HEK293 (cell line): ENCODE data around the gene BANF2.

Experiments used
- CTCF ChIP-seq: fragments of 450-650 bp; formaldehyde crosslinking; IDR thresholded peaks from 2 replicates; pipeline ENCODE4 v1.5.1; 2016; ENCODE audit warnings: missing biosample characterization, missing genetic modification characterization
- GLI4 ChIP-seq: fragments of 450-650 bp; formaldehyde crosslinking; IDR thresholded peaks from 2 replicates; pipeline ENCODE4 v1.5.1; 2016; ENCODE audit warnings: missing biosample characterization, missing genetic modification characterization
- PATZ1 ChIP-seq: fragments of 450-650 bp; formaldehyde crosslinking; IDR thresholded peaks from 2 replicates; pipeline ENCODE4 v1.5.1; 2016; ENCODE audit warnings: missing biosample characterization, missing genetic modification characterization
- REST ChIP-seq: fragments of 450-650 bp; formaldehyde crosslinking; IDR thresholded peaks from 2 replicates; pipeline ENCODE4 v1.5.1; 2016; ENCODE audit warnings: missing biosample characterization, missing genetic modification characterization
- SETDB1 ChIP-seq: IDR thresholded peaks from one replicate; pipeline ENCODE4 v1.6.1; 2017; ENCODE audit warnings: mild to moderate bottlenecking, low read length, moderate library complexity, mixed read lengths; ENCODE audit not compliant: insufficient read length
- ZBTB11 ChIP-seq: fragments of 450-650 bp; formaldehyde crosslinking; conservative IDR thresholded peaks from 2 replicates; pipeline ENCODE4 v1.5.1; 2016; ENCODE audit warnings: low read depth, missing biosample characterization, missing genetic modification characterization
- ZNF175 ChIP-seq: fragments of 450-650 bp; formaldehyde crosslinking; IDR thresholded peaks from 2 replicates; pipeline ENCODE4 v1.5.1; 2016; ENCODE audit warnings: missing biosample characterization, missing genetic modification characterization
- ZNF23 ChIP-seq: fragments of 450-650 bp; formaldehyde crosslinking; IDR thresholded peaks from 2 replicates; pipeline ENCODE4 v1.5.1; 2016; ENCODE audit warnings: missing biosample characterization, missing genetic modification characterization, borderline replicate concordance
- ZNF416 ChIP-seq: fragments of 450-650 bp; formaldehyde crosslinking; IDR thresholded peaks from 2 replicates; pipeline ENCODE4 v1.5.1; 2016; ENCODE audit warnings: missing biosample characterization, missing genetic modification characterization
- ZNF426 ChIP-seq: fragments of 450-650 bp; formaldehyde crosslinking; IDR thresholded peaks from 2 replicates; pipeline ENCODE4 v1.5.1; 2017; ENCODE audit warnings: missing biosample characterization, missing genetic modification characterization, mild to moderate bottlenecking, inconsistent platforms, moderate library complexity
- TF ChIP-seq, protein P1 (sequence below): fragments of 450-650 bp; formaldehyde crosslinking; IDR thresholded peaks from 2 replicates; pipeline ENCODE4 v1.5.1; 2016; ENCODE audit warnings: missing biosample characterization, missing genetic modification characterization
- TF ChIP-seq, protein P2 (sequence below): fragments of 450-650 bp; formaldehyde crosslinking; IDR thresholded peaks from 2 replicates; pipeline ENCODE4 v1.5.1; 2016; ENCODE audit warnings: missing biosample characterization, missing genetic modification characterization

- TF ChIP-seq ZNF23 (tag by site-specific recombination) (no peak), CTCF (tag by site-specific recombination) (no peak), REST (no peak), GLI4 (tag by site-specific recombination) (no peak), ZNF416 (tag by site-specific recombination) (no peak), ZNF426 (no peak), PATZ1 (tag by site-specific recombination) (no peak), SETDB1 (no peak), ZBTB11 (tag by site-specific recombination) (no peak), ZNF175 (tag by site-specific recombination) (no peak)
- TF ChIP-seq, protein P1, sequence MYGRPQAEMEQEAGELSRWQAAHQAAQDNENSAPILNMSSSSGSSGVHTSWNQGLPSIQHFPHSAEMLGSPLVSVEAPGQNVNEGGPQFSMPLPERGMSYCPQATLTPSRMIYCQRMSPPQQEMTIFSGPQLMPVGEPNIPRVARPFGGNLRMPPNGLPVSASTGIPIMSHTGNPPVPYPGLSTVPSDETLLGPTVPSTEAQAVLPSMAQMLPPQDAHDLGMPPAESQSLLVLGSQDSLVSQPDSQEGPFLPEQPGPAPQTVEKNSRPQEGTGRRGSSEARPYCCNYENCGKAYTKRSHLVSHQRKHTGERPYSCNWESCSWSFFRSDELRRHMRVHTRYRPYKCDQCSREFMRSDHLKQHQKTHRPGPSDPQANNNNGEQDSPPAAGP (tag by site-specific recombination) = no peak
- TF ChIP-seq, protein P2, sequence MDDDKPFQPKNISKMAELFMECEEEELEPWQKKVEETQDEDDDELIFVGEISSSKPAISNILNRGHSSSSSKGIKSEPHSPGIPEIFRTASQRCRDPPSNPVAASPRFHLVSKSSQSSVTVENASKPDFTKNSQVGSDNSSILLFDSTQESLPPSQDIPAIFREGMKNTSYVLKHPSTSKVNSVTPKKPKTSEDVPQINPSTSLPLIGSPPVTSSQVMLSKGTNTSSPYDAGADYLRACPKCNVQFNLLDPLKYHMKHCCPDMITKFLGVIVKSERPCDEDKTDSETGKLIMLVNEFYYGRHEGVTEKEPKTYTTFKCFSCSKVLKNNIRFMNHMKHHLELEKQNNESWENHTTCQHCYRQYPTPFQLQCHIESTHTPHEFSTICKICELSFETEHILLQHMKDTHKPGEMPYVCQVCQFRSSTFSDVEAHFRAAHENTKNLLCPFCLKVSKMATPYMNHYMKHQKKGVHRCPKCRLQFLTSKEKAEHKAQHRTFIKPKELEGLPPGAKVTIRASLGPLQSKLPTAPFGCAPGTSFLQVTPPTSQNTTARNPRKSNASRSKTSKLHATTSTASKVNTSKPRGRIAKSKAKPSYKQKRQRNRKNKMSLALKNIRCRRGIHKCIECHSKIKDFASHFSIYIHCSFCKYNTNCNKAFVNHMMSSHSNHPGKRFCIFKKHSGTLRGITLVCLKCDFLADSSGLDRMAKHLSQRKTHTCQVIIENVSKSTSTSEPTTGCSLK = no peak
These were observed 31.3 kb upstream of the BANF2 start for GRCh38 chr20:17668432-17668831.
